GM12878 (cell line): ENCODE results near the gene ALDH18A1. TPM values are rescaled to one million over a fixed set of nuclear protein-coding genes. Genes with fewer than 3 reads are reported as not detected.

Experiments
- ATAC-seq: fragments of 200-7000 bp; cut with Tn5 transposase; 3 replicates; pipeline ENCODE4 v1.9.1; 2020; ENCODE audit warnings: mild to moderate bottlenecking, moderate library complexity
- BruUV-seq: library from RNA; stranded (reverse); fragments of 400-500 nt; replicated peaks from 2 replicates; lab custom pipeline; 2021; lab: Mats Ljungman, UMichigan
- CTCF ChIA-PET: fragments of 300-600 bp; sonication (Branson Sonifier 250); formaldehyde crosslinking; extraction: SDS; loops from one replicate; lab custom pipeline; 2021; ENCODE audit warnings: inconsistent platforms; lab: Yijun Ruan, JAX
- POLR2A ChIA-PET: fragments of 350-600 bp; formaldehyde crosslinking; extraction: SDS; loops from one replicate; lab custom pipeline; 2021; ENCODE audit warnings: inconsistent platforms; lab: Charles Lee
- RAD21 ChIA-PET: fragments of 300-600 bp; sonication (Branson Sonifier 250); formaldehyde crosslinking; loops from one replicate; lab custom pipeline; 2023; ENCODE audit warnings: antibody characterized with exemption; ENCODE audit not compliant: unreplicated experiment; lab: Charles Lee
- SMC1A ChIA-PET: fragments of 300-600 bp; sonication (Branson Sonifier 250); formaldehyde crosslinking; loops from one replicate; lab custom pipeline; 2023; ENCODE audit not compliant: unreplicated experiment, uncharacterized antibody; lab: Charles Lee
- DNase-seq: peaks from one replicate; pipeline ENCODE4 v3.0.0-alpha.2; 2011; ENCODE audit warnings: low read depth, low spot score
- FAIRE-seq: peaks from 3 replicates; lab custom pipeline; 2011; peaks lifted over from hg19 to GRCh38; lab: Jason Lieb, UNC
- H2AFZ ChIP-seq: 2 replicates; pipeline ENCODE4 v1.6.0; 2011; ENCODE audit warnings: low read depth, low read length, control low read depth; ENCODE audit not compliant: control insufficient read depth
- H3K27ac ChIP-seq: 2 replicates; pipeline ENCODE4 v1.5.1; 2011; ENCODE audit warnings: control low read depth; ENCODE audit not compliant: control insufficient read depth, insufficient read depth
- H3K27me3 ChIP-seq, 2 experiments: replicated peaks in 1 of 2; 2 replicates each; pipeline versions ENCODE4 v1.6.0 to v1.6.1; 2011; ENCODE audit warnings: low read length in 1 of 2; ENCODE audit not compliant: control insufficient read depth in 2 of 2, insufficient read depth in 2 of 2
- H3K36me3 ChIP-seq, 2 experiments: 2 replicates each; pipeline ENCODE4 v1.5.1; 2011; ENCODE audit warnings: low read length in 1 of 2; ENCODE audit not compliant: control insufficient read depth in 2 of 2, insufficient read depth in 2 of 2
- H3K4me1 ChIP-seq: 2 replicates; pipeline ENCODE4 v1.6.1; 2011; ENCODE audit warnings: mild to moderate bottlenecking, low read length, moderate library complexity, mixed read lengths; ENCODE audit not compliant: control insufficient read depth, insufficient read depth
- H3K4me2 ChIP-seq: 2 replicates; pipeline ENCODE4 v1.6.0; 2011; ENCODE audit warnings: control low read depth; ENCODE audit not compliant: control insufficient read depth, insufficient read depth
- H3K4me3 ChIP-seq: fragments of 200-600 bp; sonication (generic); 2 replicates; pipeline ENCODE4 v1.5.1; 2016
- H3K79me2 ChIP-seq: 2 replicates; pipeline ENCODE4 v1.6.0; 2011; ENCODE audit warnings: low read length; ENCODE audit not compliant: control insufficient read depth, insufficient read depth
- H3K9ac ChIP-seq: 2 replicates; pipeline ENCODE4 v1.8.0; 2011; ENCODE audit warnings: low read length, control low read depth, mixed read lengths; ENCODE audit not compliant: control insufficient read depth, insufficient read depth
- H3K9me3 ChIP-seq: replicated peaks from 3 replicates; pipeline ENCODE4 v1.5.1; 2011; ENCODE audit warnings: mild to moderate bottlenecking, low read length; ENCODE audit not compliant: control insufficient read depth, insufficient read depth
- H4K20me1 ChIP-seq: 2 replicates; pipeline ENCODE4 v1.6.0; 2011; ENCODE audit not compliant: control insufficient read depth, insufficient read depth
- ASH2L ChIP-seq: fragments of 300-600, 200-600 bp; sonication (generic); IDR thresholded peaks from 2 replicates; pipeline ENCODE4 v1.6.1; 2017; ENCODE audit warnings: low read depth, mild to moderate bottlenecking, borderline replicate concordance
- BCL11A ChIP-seq: IDR thresholded peaks from 2 replicates; pipeline ENCODE4 v1.6.1; 2011; ENCODE audit warnings: low read depth, low read length
- BRCA1 ChIP-seq: IDR thresholded peaks from 2 replicates; pipeline ENCODE4 v1.6.1; 2011; ENCODE audit warnings: low read depth, low read length, improper control_type of control experiment
- CBFB ChIP-seq: IDR thresholded peaks from 2 replicates; pipeline ENCODE4 v1.6.1; 2016; ENCODE audit warnings: antibody characterized with exemption, low read depth
- PML ChIP-seq: IDR thresholded peaks from 2 replicates; pipeline ENCODE4 v1.6.1; 2012; ENCODE audit warnings: low read length, inconsistent platforms
- SRF ChIP-seq, 2 experiments: IDR thresholded peaks; 2 replicates each; pipeline ENCODE4 v1.6.1; 2011; ENCODE audit warnings: low read depth in 2 of 2, low read length in 2 of 2, mild to moderate bottlenecking in 1 of 2, moderate library complexity in 1 of 2
- TCF12 ChIP-seq: IDR thresholded peaks from 2 replicates; pipeline ENCODE4 v1.6.1; 2011; ENCODE audit warnings: low read depth, mild to moderate bottlenecking, low read length
- USF2 ChIP-seq: IDR thresholded peaks from 2 replicates; pipeline ENCODE4 v1.6.1; 2011; ENCODE audit warnings: low read depth, low read length, improper control_type of control experiment, borderline replicate concordance
- ZNF622 ChIP-seq: fragments of 450-650 bp; IDR thresholded peaks from 2 replicates; pipeline ENCODE4 v1.6.1; 2017; ENCODE audit warnings: mild to moderate bottlenecking, inconsistent platforms
- in situ Hi-C: fragments of 300-500 bp; cut with MboI; formaldehyde crosslinking; loops from 9 replicates; pipeline ENCODE4 v1.14.3; 2018; ENCODE audit warnings: mixed read lengths
- intact Hi-C: fragments of 100-400 bp; cut with micrococcal nuclease; formaldehyde crosslinking; loops from one replicate; pipeline ENCODE4 v1.14.2; 2022; ENCODE audit not compliant: unreplicated experiment
- polyA plus RNA-seq, 11 experiments: library from polyadenylated mRNA; depleted of rRNA in 4 of 11; unstranded in 6 of 11; stranded (reverse) in 5 of 11; fragments of >200 nt; fragmentation: Nextera tagmentation in 4 of 11; fragmentation: Illumina TruSeq in 1 of 11; extraction: Ambion mirVana in 4 of 11; extraction: Trizol in 1 of 11; gene quantifications; 1 replicate in 1 of 11; 2 replicates in 10 of 11; pipeline versions ENCODE4 v1.2.1 to v1.2.3, GENCODE V29; 2011 to 2016; ENCODE audit warnings: inconsistent platforms in 2 of 11, missing spikeins in 2 of 11, low read depth in 1 of 11
- total RNA-seq, 4 experiments: library from RNA; depleted of rRNA in 3 of 4; stranded (reverse); fragments of >200 nt in 3 of 4; fragmentation: Illumina TruSeq in 1 of 4; extraction: Trizol in 1 of 4; gene quantifications; 2 replicates each; pipeline versions ENCODE4 v1.2.1 to v1.2.3, GENCODE V29; 2013 to 2021
- TF ChIP-seq, protein P1 (sequence below): IDR thresholded peaks from 2 replicates; pipeline ENCODE4 v1.6.1; 2012; ENCODE audit warnings: low read depth, low read length, improper control_type of control experiment
- TF ChIP-seq, protein P2 (sequence below): fragments of 450-650 bp; IDR thresholded peaks from 2 replicates; pipeline ENCODE4 v1.6.1; 2016; ENCODE audit warnings: mild to moderate bottlenecking, moderate library complexity, borderline replicate concordance

Gene ALDH18A1
- total and polyA plus RNA-seq, 10 of the 15 experiments (the other 5 are each of a cell fraction or from before 2014, with no cell fraction given), result 24.3 to 118 (median 99.3) TPM

- RAD21 ChIA-PET, result interaction anchor here (1.6 kb wide), 1 partner anchor 243 kb away, joined by 4 read pairs; no protein-coding TSS in a partner anchor
- no TSS peak for BruUV-seq
- intact Hi-C loops, result no loop called here
- SMC1A ChIA-PET, result interaction anchor here (0.7 to 1.6 kb wide), 5 partner anchors 10 to 194 kb away, joined by 3 to 6 read pairs (median 3); partner anchors contain the start of gene TCTN3
- no peak overlapping the region for H3K4me2 ChIP-seq
- POLR2A ChIA-PET, result no interaction called here
- H3K27ac ChIP-seq, result no peak overlapping the region
- H3K79me2 ChIP-seq, result no peaks in the 10 kb centered on the region
- H4K20me1 ChIP-seq, result no peaks in the 10 kb centered on the region
- peaks cover 4 to 34% of the 10 kb centered on the region in 2 experiments for H3K36me3 ChIP-seq
- H3K9me3 ChIP-seq, result no peaks in the 10 kb centered on the region
- no peaks in the 10 kb centered on the region for H3K27me3 ChIP-seq
- no peak overlapping the region for H3K4me3 ChIP-seq
- H3K4me1 ChIP-seq, result no peaks in the 10 kb centered on the region
- no peak overlapping the region for H2AFZ ChIP-seq
- FAIRE-seq (no peak), ATAC-seq (no peak), DNase-seq (no peak)
- CTCF ChIA-PET, result interaction anchor here (0.9 to 1.8 kb wide), 3 partner anchors 10 to 181 kb away, joined by 4 to 10 read pairs (median 4); partner anchors contain the start of gene TCTN3
- TF ChIP-seq USF2 (no peak), ZNF622 (no peak), BCL11A (no peak), BRCA1 (no peak), TCF12 (no peak), PML (no peak), CBFB (no peak), SRF (IDR thresholded peaks at IDR 0.05; ENCODE audit: low read depth in 2 of 2, low read length in 2 of 2) (no peak), ASH2L (no peak)
- TF ChIP-seq, protein P1, sequence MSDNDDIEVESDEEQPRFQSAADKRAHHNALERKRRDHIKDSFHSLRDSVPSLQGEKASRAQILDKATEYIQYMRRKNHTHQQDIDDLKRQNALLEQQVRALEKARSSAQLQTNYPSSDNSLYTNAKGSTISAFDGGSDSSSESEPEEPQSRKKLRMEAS, result no peak
- TF ChIP-seq, protein P2, sequence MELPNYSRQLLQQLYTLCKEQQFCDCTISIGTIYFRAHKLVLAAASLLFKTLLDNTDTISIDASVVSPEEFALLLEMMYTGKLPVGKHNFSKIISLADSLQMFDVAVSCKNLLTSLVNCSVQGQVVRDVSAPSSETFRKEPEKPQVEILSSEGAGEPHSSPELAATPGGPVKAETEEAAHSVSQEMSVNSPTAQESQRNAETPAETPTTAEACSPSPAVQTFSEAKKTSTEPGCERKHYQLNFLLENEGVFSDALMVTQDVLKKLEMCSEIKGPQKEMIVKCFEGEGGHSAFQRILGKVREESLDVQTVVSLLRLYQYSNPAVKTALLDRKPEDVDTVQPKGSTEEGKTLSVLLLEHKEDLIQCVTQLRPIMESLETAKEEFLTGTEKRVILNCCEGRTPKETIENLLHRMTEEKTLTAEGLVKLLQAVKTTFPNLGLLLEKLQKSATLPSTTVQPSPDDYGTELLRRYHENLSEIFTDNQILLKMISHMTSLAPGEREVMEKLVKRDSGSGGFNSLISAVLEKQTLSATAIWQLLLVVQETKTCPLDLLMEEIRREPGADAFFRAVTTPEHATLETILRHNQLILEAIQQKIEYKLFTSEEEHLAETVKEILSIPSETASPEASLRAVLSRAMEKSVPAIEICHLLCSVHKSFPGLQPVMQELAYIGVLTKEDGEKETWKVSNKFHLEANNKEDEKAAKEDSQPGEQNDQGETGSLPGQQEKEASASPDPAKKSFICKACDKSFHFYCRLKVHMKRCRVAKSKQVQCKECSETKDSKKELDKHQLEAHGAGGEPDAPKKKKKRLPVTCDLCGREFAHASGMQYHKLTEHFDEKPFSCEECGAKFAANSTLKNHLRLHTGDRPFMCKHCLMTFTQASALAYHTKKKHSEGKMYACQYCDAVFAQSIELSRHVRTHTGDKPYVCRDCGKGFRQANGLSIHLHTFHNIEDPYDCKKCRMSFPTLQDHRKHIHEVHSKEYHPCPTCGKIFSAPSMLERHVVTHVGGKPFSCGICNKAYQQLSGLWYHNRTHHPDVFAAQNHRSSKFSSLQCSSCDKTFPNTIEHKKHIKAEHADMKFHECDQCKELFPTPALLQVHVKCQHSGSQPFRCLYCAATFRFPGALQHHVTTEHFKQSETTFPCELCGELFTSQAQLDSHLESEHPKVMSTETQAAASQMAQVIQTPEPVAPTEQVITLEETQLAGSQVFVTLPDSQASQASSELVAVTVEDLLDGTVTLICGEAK, result no peak
- in situ Hi-C loops, result no loop called here
- no peak overlapping the region for H3K9ac ChIP-seq
Observed at GRCh38 chr10:95683966-95684365, 27.5 kb upstream of the ALDH18A1 start.
